LNCaP clone FGC (cell line): ENCODE measurements around the gene ADCY6.
A peak's percentile ranks its signal among the peaks of the same experiment; 100 is the strongest.

Experiments
- DNase-seq: peaks from one replicate; pipeline ENCODE4 v3.0.0-alpha.2; 2011; ENCODE audit warnings: low read depth
- H3K4me3 ChIP-seq: 2 replicates; pipeline ENCODE4 v1.5.1; 2011; ENCODE audit warnings: mild to moderate bottlenecking, low read depth, low read length, control low read depth
- CTCF ChIP-seq: IDR thresholded peaks from 2 replicates; pipeline ENCODE4 v1.5.1; 2012; ENCODE audit warnings: mild to moderate bottlenecking; ENCODE audit not compliant: control insufficient read depth, insufficient read depth; ENCODE audit errors: extremely low read depth

ADCY6 gene

GRCh38 chr12:48815126-48816110, 26.5 kb upstream of the ADCY6 start:
- TF ChIP-seq CTCF, result no peak
- DNase-seq, result peak; percentile 59
- peak overlapping the region; percentile 81 for H3K4me3 ChIP-seq

GRCh38 chr12:48814262-48815125, 25.6 kb upstream of the ADCY6 start:
- peak overlapping the region; percentile 81 for H3K4me3 ChIP-seq
- DNase-seq, result peak; percentile 11
- TF ChIP-seq CTCF, result peak; percentile 100

- TF ChIP-seq CTCF, result no peak
- no peak for DNase-seq
These were observed 24.8 kb upstream of the ADCY6 start for GRCh38 chr12:48813465-48814261.

GRCh38 chr12:48812389-48812788, 23.5 kb upstream of the ADCY6 start:
- no peak overlapping the region for H3K4me3 ChIP-seq
- DNase-seq, result no peak
- TF ChIP-seq CTCF, result no peak

More at GRCh38 chr12:48813465-48814261, 24.8 kb upstream of the ADCY6 start:
- H3K4me3 ChIP-seq, result peak overlapping the region; percentile 81

GRCh38 chr12:48811437-48812090, 22.7 kb upstream of the ADCY6 start:
- no peak for TF ChIP-seq CTCF
- DNase-seq, result no peak
- no peak overlapping the region for H3K4me3 ChIP-seq

- no peak for DNase-seq
- no peak for TF ChIP-seq CTCF
- H3K4me3 ChIP-seq, result no peak overlapping the region
These were observed 22.1 kb upstream of the ADCY6 start for GRCh38 chr12:48810903-48811431.
